Heart left ventricle (tissue), 16 donors: Measurements from ENCODE around the gene SOX11. TPM values are rescaled to one million over a fixed set of nuclear protein-coding genes. Genes with fewer than 3 reads are reported as not detected.

Experiments used
- ATAC-seq, 4 donors: fragments of 200-7000 bp; cut with Tn5 transposase; one replicate each; pipeline ENCODE4 v1.9.1; 2020 to 2022; ENCODE audit warnings: moderate library complexity in 4 of 4, mild to moderate bottlenecking in 3 of 4, moderate number of reproducible peaks in 1 of 4
- DNase-seq, 5 donors: peaks; one replicate each; pipeline ENCODE4 v3.0.0-alpha.2; 2020
- H3K27ac ChIP-seq, 12 donors: fragments of 200-600 bp; sonication (generic) in 4 of 12; one replicate each; pipeline versions ENCODE4 v1.5.0 to v1.8.0; 2016 to 2022; ENCODE audit warnings: mild to moderate bottlenecking in 2 of 12
- H3K27me3 ChIP-seq, 9 donors: fragments of 200-600 bp; sonication (generic) in 2 of 9; one replicate each; pipeline versions ENCODE4 v1.5.1 to v1.8.0; 2016 to 2022; ENCODE audit warnings: mild to moderate bottlenecking in 3 of 9
- H3K36me3 ChIP-seq, 9 donors: fragments of 200-600 bp; sonication (generic) in 2 of 9; one replicate each; pipeline versions ENCODE4 v1.5.0 to v1.8.0; 2018 to 2022; ENCODE audit warnings: mild to moderate bottlenecking in 2 of 9
- H3K4me1 ChIP-seq, 12 donors: fragments of 200-600 bp; sonication (generic) in 4 of 12; one replicate each; pipeline versions ENCODE4 v1.5.0 to v1.8.0; 2016 to 2022; ENCODE audit warnings: mild to moderate bottlenecking in 3 of 12
- H3K4me3 ChIP-seq, 12 donors: fragments of 200-600 bp; sonication (generic) in 4 of 12; one replicate each; pipeline versions ENCODE4 v1.5.0 to v1.8.0; 2017 to 2022; ENCODE audit warnings: mild to moderate bottlenecking in 9 of 12, moderate library complexity in 4 of 12
- H3K9me3 ChIP-seq, 12 donors: fragments of 200-600 bp; sonication (generic) in 4 of 12; one replicate each; pipeline versions ENCODE4 v1.5.0 to v1.8.0; 2016 to 2022; ENCODE audit warnings: mild to moderate bottlenecking in 1 of 12
- CTCF ChIP-seq, 12 donors: fragments of 200-600 bp; sonication (generic) in 4 of 12; IDR thresholded peaks; one replicate each; pipeline versions ENCODE4 v1.5.0 to v1.8.0; 2018 to 2022; ENCODE audit warnings: antibody characterized with exemption in 12 of 12, mild to moderate bottlenecking in 5 of 12
- POLR2A ChIP-seq, 2 donors: fragments of 450-650 bp; IDR thresholded peaks; one replicate each; pipeline ENCODE4 v1.6.1; 2017; ENCODE audit warnings: antibody characterized with exemption in 2 of 2, mild to moderate bottlenecking in 2 of 2, moderate library complexity in 2 of 2
- WGBS, 4 donors: extraction: QIAGEN DNeasy Blood & Tissue Kit in 2 of 4; methylation state at CpG; one replicate each; pipeline versions ENCODE4 v1.1.5 to v1.1.7; 2013 to 2018; 5-methylcytosine and 5-hydroxymethylcytosine counted together
- intact Hi-C, 10 donors: fragments of 100-400 bp; cut with DNase I; formaldehyde crosslinking; loops; one replicate each; pipeline versions ENCODE4 v1.11.1 to v1.14.2; 2022
- polyA plus RNA-seq, 2 donors: library from polyadenylated mRNA; stranded (reverse); fragments of 200-250 nt; gene quantifications; one replicate each; pipeline ENCODE4 v1.2.3, GENCODE V29; 2013
- total RNA-seq, 9 donors: library from RNA; depleted of rRNA in 2 of 9; stranded (reverse); fragments of >200 nt in 2 of 9; fragmentation: NEBNext Ultra II Directional in 3 of 9; extraction: Animal tissue kit (Norgen Biotek cat#: 25700) in 3 of 9; gene quantifications; one replicate each; pipeline versions ENCODE4 v1.1.0 to v1.2.4, GENCODE V29; 2016 to 2023
- donor health status: ischemic (EF 13 %, LVEDD 7.1; RV severe dilation, severe dysfunction).
- donor health status: healthy with polysubstance abuse.
- donor health status: DM: no; HTN: yes; CAD: no.
- donor health status: DM: no; HTN: no; CAD: no.
- donor health status: ischemic (EF 25% LVEDD 6.9; RV normal size, moderate dysfunction).
- donor health status: ischemic (EF 25% LVEDD 5.7; RV mildly dilated, moderate dysfunction).
- donor health status: healthy.
- donor health status: DM: yes; HTN: yes; CAD: no.
- donor health status: ischemic (EF 35%, LVEDD 5.7; RV mildly dilated, moderate dysfunction).
- donor health status: nonischemic (EF 11% LVEDD 7.7; RV severe dilation, severe dysfunction).
- donor health status: DM: yes; HTN: yes; CAD: no.
- donor health status: PGD.
- donor health status: ischemic (EF 29% LVEDD 5.4; RV normal size, mild dysfunction).
- donor health status: nonischemic (EF 23%, LVEDD 6.1; RV moderate dilation, normal function).

SOX11 gene
- total and polyA plus RNA-seq, 11 donors, result 0.48 to 5.6 (median 1.3) TPM

DNA sequence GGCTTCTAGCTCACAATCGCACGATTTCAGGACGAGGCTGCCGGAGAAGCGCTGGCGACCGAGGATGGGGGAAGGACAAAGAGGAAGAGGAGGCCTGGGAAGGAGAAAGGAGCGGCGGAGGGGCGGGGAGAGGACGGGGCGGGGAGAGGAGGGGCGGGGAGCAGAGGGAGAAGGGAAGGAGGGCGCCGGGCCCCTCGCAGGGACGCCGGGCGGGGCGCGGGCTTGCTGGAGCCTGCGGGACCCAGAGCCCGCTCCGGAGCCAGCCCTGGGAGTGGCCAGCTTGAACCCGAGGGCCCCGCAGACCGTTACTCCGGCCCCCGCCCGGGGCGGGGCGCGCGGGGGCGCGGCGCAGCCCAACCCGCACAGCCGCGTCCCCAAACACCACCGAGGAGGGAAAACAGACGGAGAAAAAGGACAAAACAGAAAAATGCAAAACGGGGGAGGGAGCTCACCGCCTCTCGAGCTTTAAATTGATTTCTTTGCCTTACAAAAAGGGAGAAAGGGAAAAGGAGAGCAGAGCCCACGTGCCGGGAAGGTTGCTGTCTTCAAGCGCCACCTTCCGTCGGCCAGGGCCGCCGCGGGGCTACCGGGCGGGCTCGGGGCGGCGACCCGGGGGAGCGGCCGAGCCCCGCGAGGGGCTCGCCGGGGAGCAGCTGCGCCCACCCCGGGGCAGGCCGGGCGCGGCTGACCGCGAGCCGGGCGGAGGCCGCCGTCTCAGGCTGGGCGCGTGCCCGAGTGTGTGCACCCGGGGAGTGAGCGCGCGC lies 781 bp upstream of the SOX11 start:
- WGBS, 4 donors, result 1 to 2% (median 2%) methylated on average over 59 to 83 of the region's 83 CpGs
- Histone ChIP-seq H3K27me3 (peaks cover 39 to 76% (median 53%) of the 10 kb centered on the region in 9 donors), H3K4me3 (peak overlapping the region; percentile 3 to 51 (median 42)), H3K9me3 (no peaks in the 10 kb centered on the region), H3K4me1 (peaks cover 2 to 41% (median 13%) of the 10 kb centered on the region in 12 donors), H3K36me3 (no peaks in the 10 kb centered on the region), H3K27ac (peak overlapping the region in 1 of 12 donors; percentile 80)
- peak in 5 of 12 donors; percentile 10 to 35 (median 23) for TF ChIP-seq CTCF (IDR thresholded peaks at IDR 0.05)
- no peak for TF ChIP-seq POLR2A (IDR thresholded peaks at IDR 0.05)
- intact Hi-C loops, result loop anchor here in 5 of 10 donors (5.0 to 10.0 kb wide), 6 partner anchors 177 to 1083 kb away; no protein-coding TSS in a partner anchor
- DNase-seq (no peak), ATAC-seq (no peak)

DNA sequence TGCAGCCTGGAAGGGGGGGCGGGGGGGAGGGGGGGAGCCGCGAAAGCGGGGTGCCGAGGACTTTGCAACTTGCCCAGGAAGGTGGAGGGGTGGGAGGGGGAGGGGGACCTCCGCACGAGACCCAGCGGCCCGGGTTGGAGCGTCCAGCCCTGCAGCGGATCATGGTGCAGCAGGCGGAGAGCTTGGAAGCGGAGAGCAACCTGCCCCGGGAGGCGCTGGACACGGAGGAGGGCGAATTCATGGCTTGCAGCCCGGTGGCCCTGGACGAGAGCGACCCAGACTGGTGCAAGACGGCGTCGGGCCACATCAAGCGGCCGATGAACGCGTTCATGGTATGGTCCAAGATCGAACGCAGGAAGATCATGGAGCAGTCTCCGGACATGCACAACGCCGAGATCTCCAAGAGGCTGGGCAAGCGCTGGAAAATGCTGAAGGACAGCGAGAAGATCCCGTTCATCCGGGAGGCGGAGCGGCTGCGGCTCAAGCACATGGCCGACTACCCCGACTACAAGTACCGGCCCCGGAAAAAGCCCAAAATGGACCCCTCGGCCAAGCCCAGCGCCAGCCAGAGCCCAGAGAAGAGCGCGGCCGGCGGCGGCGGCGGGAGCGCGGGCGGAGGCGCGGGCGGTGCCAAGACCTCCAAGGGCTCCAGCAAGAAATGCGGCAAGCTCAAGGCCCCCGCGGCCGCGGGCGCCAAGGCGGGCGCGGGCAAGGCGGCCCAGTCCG lies 540 bp downstream of the SOX11 start:
- H3K9me3 ChIP-seq, result no peaks in the 10 kb centered on the region
- peak in 1 of 5 donors; percentile 27 for DNase-seq
- WGBS, 4 donors, result 1 to 2% (median 1%) methylated on average over 29 to 69 of the region's 69 CpGs
- ATAC-seq, result peak in 2 of 4 donors; percentile 21 to 26
- TF ChIP-seq POLR2A (IDR thresholded peaks at IDR 0.05) (no peak), CTCF (IDR thresholded peaks at IDR 0.05) (no peak)
- no peaks in the 10 kb centered on the region for H3K36me3 ChIP-seq
- H3K4me1 ChIP-seq, result peaks cover 2 to 51% (median 17%) of the 10 kb centered on the region in 12 donors
- peaks cover 47 to 88% (median 62%) of the 10 kb centered on the region in 9 donors for H3K27me3 ChIP-seq
- intact Hi-C loops, result loop anchor here in 5 of 10 donors (2.0 to 10.0 kb wide), 7 partner anchors 178 to 1082 kb away; no protein-coding TSS in a partner anchor
- peak overlapping the region in 3 of 12 donors; percentile 3 to 80 (median 42) for H3K27ac ChIP-seq
- H3K4me3 ChIP-seq, result peak overlapping the region; percentile 3 to 51 (median 42)

DNA sequence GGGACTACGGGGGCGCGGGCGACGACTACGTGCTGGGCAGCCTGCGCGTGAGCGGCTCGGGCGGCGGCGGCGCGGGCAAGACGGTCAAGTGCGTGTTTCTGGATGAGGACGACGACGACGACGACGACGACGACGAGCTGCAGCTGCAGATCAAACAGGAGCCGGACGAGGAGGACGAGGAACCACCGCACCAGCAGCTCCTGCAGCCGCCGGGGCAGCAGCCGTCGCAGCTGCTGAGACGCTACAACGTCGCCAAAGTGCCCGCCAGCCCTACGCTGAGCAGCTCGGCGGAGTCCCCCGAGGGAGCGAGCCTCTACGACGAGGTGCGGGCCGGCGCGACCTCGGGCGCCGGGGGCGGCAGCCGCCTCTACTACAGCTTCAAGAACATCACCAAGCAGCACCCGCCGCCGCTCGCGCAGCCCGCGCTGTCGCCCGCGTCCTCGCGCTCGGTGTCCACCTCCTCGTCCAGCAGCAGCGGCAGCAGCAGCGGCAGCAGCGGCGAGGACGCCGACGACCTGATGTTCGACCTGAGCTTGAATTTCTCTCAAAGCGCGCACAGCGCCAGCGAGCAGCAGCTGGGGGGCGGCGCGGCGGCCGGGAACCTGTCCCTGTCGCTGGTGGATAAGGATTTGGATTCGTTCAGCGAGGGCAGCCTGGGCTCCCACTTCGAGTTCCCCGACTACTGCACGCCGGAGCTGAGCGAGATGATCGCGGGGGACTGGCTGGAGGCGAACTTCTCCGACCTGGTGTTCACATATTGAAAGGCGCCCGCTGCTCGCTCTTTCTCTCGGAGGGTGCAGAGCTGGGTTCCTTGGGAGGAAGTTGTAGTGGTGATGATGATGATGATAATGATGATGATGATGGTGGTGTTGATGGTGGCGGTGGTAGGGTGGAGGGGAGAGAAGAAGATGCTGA lies 1.4 kb downstream of the SOX11 start:
- ATAC-seq, result no peak
- Histone ChIP-seq H3K36me3 (no peaks in the 10 kb centered on the region), H3K4me3 (peak overlapping the region in 11 of 12 donors; percentile 26 to 51 (median 43)), H3K9me3 (no peaks in the 10 kb centered on the region), H3K27me3 (peaks cover 49 to 96% (median 68%) of the 10 kb centered on the region in 9 donors), H3K27ac (peak overlapping the region in 3 of 12 donors; percentile 3 to 80 (median 42)), H3K4me1 (peaks cover 2 to 51% (median 17%) of the 10 kb centered on the region in 12 donors)
- 1 to 2% (median 2%) methylated on average over 58 to 102 of the region's 102 CpGs for WGBS, 4 donors
- peak in 1 of 5 donors; percentile 31 for DNase-seq
- TF ChIP-seq CTCF (IDR thresholded peaks at IDR 0.05) (no peak), POLR2A (IDR thresholded peaks at IDR 0.05) (no peak)
- intact Hi-C loops, result loop anchor here in 5 of 10 donors (2.0 to 10.0 kb wide), 7 partner anchors 179 to 1081 kb away; no protein-coding TSS in a partner anchor
